K562 (cell line): Measurements from ENCODE around the gene OSBPL3. TPM values are rescaled to one million over a fixed set of nuclear protein-coding genes. Genes with fewer than 3 reads are reported as not detected.
A peak's percentile ranks its signal among the peaks of the same experiment; 100 is the strongest.

Source experiments
- CBX5 ChIP-seq: IDR thresholded peaks from 2 replicates; pipeline ENCODE4 v1.6.1; 2014; ENCODE audit warnings: low read depth, borderline replicate concordance
- CHAMP1 ChIP-seq: fragments of 450-650 bp; IDR thresholded peaks from 2 replicates; pipeline ENCODE4 v1.6.1; 2016; ENCODE audit warnings: mild to moderate bottlenecking
- CREB1 ChIP-seq, 2 experiments: sonication (generic) in 1 of 2; formaldehyde crosslinking in 1 of 2; IDR thresholded peaks; 2 replicates each; pipeline versions ENCODE4 v1.6.1 to v1.8.0; 2012 to 2022; ENCODE audit warnings: inconsistent platforms in 1 of 2, mild to moderate bottlenecking in 1 of 2, missing genetic modification reagents in 1 of 2, moderate library complexity in 1 of 2
- KAT8 ChIP-seq: fragments of 450-650 bp; IDR thresholded peaks from 2 replicates; pipeline ENCODE4 v1.6.1; 2016; ENCODE audit warnings: low read depth, mild to moderate bottlenecking
- MECOM ChIP-seq: fragments of 250-450 bp; sonication (Bioruptor Pico); IDR thresholded peaks from 2 replicates; pipeline ENCODE4 v1.8.0; 2022; ENCODE audit warnings: inconsistent platforms
- PRDM10 ChIP-seq: fragments of 450-650 bp; IDR thresholded peaks from 2 replicates; pipeline ENCODE4 v1.6.1; 2018; ENCODE audit not compliant: partially characterized antibody
- STAG1 ChIP-seq: sonication (generic); formaldehyde crosslinking; IDR thresholded peaks from 2 replicates; pipeline ENCODE4 v1.5.0; 2020; ENCODE audit warnings: missing genetic modification reagents, borderline replicate concordance
- TCF3 ChIP-seq: sonication (generic); formaldehyde crosslinking; IDR thresholded peaks from 2 replicates; pipeline ENCODE4 v1.4.0; 2020; ENCODE audit warnings: mild to moderate bottlenecking, missing genetic modification reagents
- THRA ChIP-seq: fragments of 450-650 bp; IDR thresholded peaks from 2 replicates; pipeline ENCODE4 v1.6.1; 2017; ENCODE audit warnings: mild to moderate bottlenecking, moderate library complexity
- TRIM28 ChIP-seq: fragments of 450-650 bp; IDR thresholded peaks from 2 replicates; pipeline ENCODE4 v1.6.1; 2017
- ZBTB33 ChIP-seq: sonication (generic); formaldehyde crosslinking; IDR thresholded peaks from 2 replicates; pipeline ENCODE4 v1.8.1; 2023; ENCODE audit warnings: mild to moderate bottlenecking, missing genetic modification reagents
- ZNF140 ChIP-seq: fragments of 250-450 bp; sonication (Bioruptor Pico); IDR thresholded peaks from 2 replicates; pipeline ENCODE4 v1.8.0; 2021; ENCODE audit warnings: moderate library complexity, mild to moderate bottlenecking, inconsistent platforms
- ZNF197 ChIP-seq: fragments of 200-800 bp; sonication (Bioruptor generic); IDR thresholded peaks from 2 replicates; pipeline ENCODE4 v1.6.1; 2016; ENCODE audit warnings: low read depth, missing genetic modification characterization, missing compliant biosample characterization
- ZNF280A ChIP-seq: fragments of 450-650 bp; IDR thresholded peaks from 2 replicates; pipeline ENCODE4 v1.6.1; 2018; ENCODE audit warnings: mild to moderate bottlenecking, low read depth; ENCODE audit not compliant: partially characterized antibody
- ZNF444 ChIP-seq: fragments of 250-450 bp; sonication (Bioruptor Pico); IDR thresholded peaks from 2 replicates; pipeline ENCODE4 v1.4.0; 2020; ENCODE audit warnings: mild to moderate bottlenecking, moderate library complexity
- ZNF507 ChIP-seq: conservative IDR thresholded peaks from 2 replicates; pipeline ENCODE4 v1.6.1; 2017; ENCODE audit warnings: missing genetic modification characterization, missing compliant biosample characterization
- polyA plus RNA-seq, 8 experiments: library from polyadenylated mRNA; depleted of rRNA in 4 of 8; stranded (reverse) in 5 of 8; unstranded in 3 of 8; fragments of >200 nt; fragmentation: Nextera tagmentation in 2 of 8; fragmentation: Illumina TruSeq in 1 of 8; extraction: Ambion mirVana in 2 of 8; extraction: Trizol in 1 of 8; gene quantifications; 2 replicates each; pipeline versions ENCODE4 v1.2.1 to v1.2.3, GENCODE V29; 2011 to 2014; ENCODE audit warnings: inconsistent platforms in 1 of 8, missing spikeins in 1 of 8
- total RNA-seq, 7 experiments: library from RNA; depleted of rRNA in 6 of 7; stranded (reverse); fragments of >200 nt in 6 of 7; fragmentation: Illumina TruSeq in 2 of 7; extraction: Trizol in 2 of 7; gene quantifications; 2 replicates each; pipeline versions ENCODE4 v1.2.1 to v1.2.3, GENCODE V29; 2011 to 2021; ENCODE audit warnings: low replicate concordance in 1 of 7

OSBPL3 gene
- total and polyA plus RNA-seq, 9 of the 15 experiments (the other 6 are each of a cell fraction or from before 2014, with no cell fraction given), result 4.8 to 37.2 (median 26.5) TPM

- TF ChIP-seq ZBTB33 (no peak), TRIM28 (peak; percentile 83), ZNF140 (CRISPR knock-in tag) (no peak), MECOM (CRISPR knock-in tag) (no peak), KAT8 (no peak), STAG1 (CRISPR knock-in tag) (no peak), ZNF507 (no peak), ZNF197 (CRISPR knock-in tag) (no peak), CBX5 (peak; percentile 76; the same call in 1 of the 2 replicates), ZNF444 (CRISPR knock-in tag) (no peak), CHAMP1 (no peak), TCF3 (CRISPR knock-in tag) (peak; percentile 41; the same call in 1 of the 2 replicates), PRDM10 (no peak), CREB1 (IDR thresholded peaks at IDR 0.05) (no peak), CREB1 (CRISPR knock-in tag; IDR thresholded peaks at IDR 0.05) (no peak), ZNF280A (no peak), THRA (no peak)
Observed at GRCh38 chr7:24788961-24789576, 190.9 kb downstream of the OSBPL3 start (continued).
